ENCODE measurements around the gene CCL27.

Gene CCL27

GRCh38 chr9:34652602-34653000 lies 9.9 kb downstream of the CCL27 start:
- Histone ChIP-seq H3K36me3 (replicated peaks; ENCODE audit: low read depth, low read length) (peaks cover 19% of the 10 kb centered on the region), H2AFZ (ENCODE audit: low read depth, low read length) (no peak overlapping the region), H3K4me3 (ENCODE audit: low read length) (peak overlapping the region; percentile 48), H3K4me1 (ENCODE audit: low read length) (peaks cover 4% of the 10 kb centered on the region), H4K20me1 (ENCODE audit: insufficient read depth, low read length) (peaks cover 3% of the 10 kb centered on the region; the same call in 1 of the 2 replicates), H3K9ac (ENCODE audit: low read length) (no peak overlapping the region), H3K27me3 (ENCODE audit: low read depth, low read length) (no peaks in the 10 kb centered on the region), H3K79me2 (ENCODE audit: low read length) (peaks cover 3% of the 10 kb centered on the region; the same call in 1 of the 2 replicates), H3K9me3 (ENCODE audit: insufficient read depth, low read length) (no peaks in the 10 kb centered on the region), H3K27ac (ENCODE audit: low read length) (no peak overlapping the region), H3K4me2 (ENCODE audit: low read length) (peak overlapping the region; percentile 62)
- TF ChIP-seq EZH2phosphoT487 (IDR thresholded peaks at IDR 0.05; ENCODE audit: low read depth) (no peak), CTCF (IDR thresholded peaks at IDR 0.05; ENCODE audit: low read depth, low read length) (no peak)

GRCh38 chr9:34651876-34652601 lies 10.4 kb downstream of the CCL27 start, which contains the start of gene IL11RA:
Gene IL11RA, plus strand, starts transcription at chr9:34652185. Its CDS starts 3,033 bp downstream, at chr9:34655218.
- H3K4me2 ChIP-seq (ENCODE audit: low read length) = peak within 1 kb of the TSS; percentile 62
- H3K9ac ChIP-seq (ENCODE audit: low read length) = no peak within 1 kb of the TSS
- H2AFZ ChIP-seq (ENCODE audit: low read depth, low read length) = no peak within 1 kb of the TSS
- H3K36me3 ChIP-seq (replicated peaks; ENCODE audit: low read depth, low read length) = peaks cover 19% of the 10 kb centered on the region
- H3K4me1 ChIP-seq (ENCODE audit: low read length) = peaks cover 8% of the 10 kb centered on the region
- H4K20me1 ChIP-seq (ENCODE audit: insufficient read depth, low read length) = peaks cover 3% of the 10 kb centered on the region; the same call in 1 of the 2 replicates
- TF ChIP-seq CTCF (IDR thresholded peaks at IDR 0.05; ENCODE audit: low read depth, low read length) = no peak
- no peak for TF ChIP-seq EZH2phosphoT487 (IDR thresholded peaks at IDR 0.05; ENCODE audit: low read depth)
- H3K79me2 ChIP-seq (ENCODE audit: low read length) = peaks cover 9% of the 10 kb centered on the region
- H3K4me3 ChIP-seq (ENCODE audit: low read length) = peak within 1 kb of the TSS; percentile 48
- no peak within 1 kb of the TSS for H3K27ac ChIP-seq (ENCODE audit: low read length)
- H3K27me3 ChIP-seq (ENCODE audit: low read depth, low read length) = no peaks in the 10 kb centered on the region
- H3K9me3 ChIP-seq (ENCODE audit: insufficient read depth, low read length) = no peaks in the 10 kb centered on the region

GRCh38 chr9:34651321-34651720 lies 11.1 kb downstream of the CCL27 start:
- Histone ChIP-seq H3K36me3 (replicated peaks; ENCODE audit: low read depth, low read length) (peaks cover 19% of the 10 kb centered on the region), H4K20me1 (ENCODE audit: insufficient read depth, low read length) (peaks cover 3% of the 10 kb centered on the region; the same call in 1 of the 2 replicates), H3K4me2 (ENCODE audit: low read length) (no peak overlapping the region), H3K27me3 (ENCODE audit: low read depth, low read length) (no peaks in the 10 kb centered on the region), H3K27ac (ENCODE audit: low read length) (no peak overlapping the region), H3K9ac (ENCODE audit: low read length) (no peak overlapping the region), H3K4me1 (ENCODE audit: low read length) (peaks cover 8% of the 10 kb centered on the region), H2AFZ (ENCODE audit: low read depth, low read length) (no peak overlapping the region), H3K4me3 (ENCODE audit: low read length) (no peak overlapping the region), H3K79me2 (ENCODE audit: low read length) (peaks cover 13% of the 10 kb centered on the region), H3K9me3 (ENCODE audit: insufficient read depth, low read length) (no peaks in the 10 kb centered on the region)
- no peak for TF ChIP-seq EZH2phosphoT487 (IDR thresholded peaks at IDR 0.05; ENCODE audit: low read depth)
- TF ChIP-seq CTCF (IDR thresholded peaks at IDR 0.05; ENCODE audit: low read depth, low read length) = no peak

GRCh38 chr9:34650816-34651215 lies 11.6 kb downstream of the CCL27 start:
- TF ChIP-seq EZH2phosphoT487 (IDR thresholded peaks at IDR 0.05; ENCODE audit: low read depth) (no peak), CTCF (IDR thresholded peaks at IDR 0.05; ENCODE audit: low read depth, low read length) (no peak)
- peaks cover 13% of the 10 kb centered on the region for H3K4me1 ChIP-seq (ENCODE audit: low read length)
- peaks cover 13% of the 10 kb centered on the region for H3K79me2 ChIP-seq (ENCODE audit: low read length)
- H3K9ac ChIP-seq (ENCODE audit: low read length) = no peak overlapping the region
- H3K36me3 ChIP-seq (replicated peaks; ENCODE audit: low read depth, low read length) = peaks cover 19% of the 10 kb centered on the region
- no peak overlapping the region for H3K27ac ChIP-seq (ENCODE audit: low read length)
- no peak overlapping the region for H3K4me3 ChIP-seq (ENCODE audit: low read length)
- H3K4me2 ChIP-seq (ENCODE audit: low read length) = no peak overlapping the region
- H4K20me1 ChIP-seq (ENCODE audit: insufficient read depth, low read length) = peaks cover 3% of the 10 kb centered on the region; the same call in 1 of the 2 replicates
- H3K9me3 ChIP-seq (ENCODE audit: insufficient read depth, low read length) = no peaks in the 10 kb centered on the region
- H3K27me3 ChIP-seq (ENCODE audit: low read depth, low read length) = no peaks in the 10 kb centered on the region
- H2AFZ ChIP-seq (ENCODE audit: low read depth, low read length) = no peak overlapping the region

Measured in OCI-LY3 (cell line).